Right renal cortex interstitium (tissue), 3 donors: ENCODE measurements around the gene CNDP2. TPM values are rescaled to one million over a fixed set of nuclear protein-coding genes. Genes with fewer than 3 reads are reported as not detected.

Experiments
- DNase-seq, 3 donors: peaks; one replicate each; pipeline ENCODE4 v3.0.0-alpha.2; 2013; ENCODE audit warnings: low read depth in 3 of 3, low spot score in 2 of 3
- polyA plus RNA-seq, 3 donors: library from polyadenylated mRNA; unstranded; fragments of 120-200 nt; gene quantifications; one replicate each; pipeline ENCODE4 v1.2.1, GENCODE V29; 2013; ENCODE audit not compliant: insufficient read length in 3 of 3

The CNDP2 gene
- polyA plus RNA-seq, result 100 to 1,000 TPM; 257 to 308 (median 263) TPM

DNA sequence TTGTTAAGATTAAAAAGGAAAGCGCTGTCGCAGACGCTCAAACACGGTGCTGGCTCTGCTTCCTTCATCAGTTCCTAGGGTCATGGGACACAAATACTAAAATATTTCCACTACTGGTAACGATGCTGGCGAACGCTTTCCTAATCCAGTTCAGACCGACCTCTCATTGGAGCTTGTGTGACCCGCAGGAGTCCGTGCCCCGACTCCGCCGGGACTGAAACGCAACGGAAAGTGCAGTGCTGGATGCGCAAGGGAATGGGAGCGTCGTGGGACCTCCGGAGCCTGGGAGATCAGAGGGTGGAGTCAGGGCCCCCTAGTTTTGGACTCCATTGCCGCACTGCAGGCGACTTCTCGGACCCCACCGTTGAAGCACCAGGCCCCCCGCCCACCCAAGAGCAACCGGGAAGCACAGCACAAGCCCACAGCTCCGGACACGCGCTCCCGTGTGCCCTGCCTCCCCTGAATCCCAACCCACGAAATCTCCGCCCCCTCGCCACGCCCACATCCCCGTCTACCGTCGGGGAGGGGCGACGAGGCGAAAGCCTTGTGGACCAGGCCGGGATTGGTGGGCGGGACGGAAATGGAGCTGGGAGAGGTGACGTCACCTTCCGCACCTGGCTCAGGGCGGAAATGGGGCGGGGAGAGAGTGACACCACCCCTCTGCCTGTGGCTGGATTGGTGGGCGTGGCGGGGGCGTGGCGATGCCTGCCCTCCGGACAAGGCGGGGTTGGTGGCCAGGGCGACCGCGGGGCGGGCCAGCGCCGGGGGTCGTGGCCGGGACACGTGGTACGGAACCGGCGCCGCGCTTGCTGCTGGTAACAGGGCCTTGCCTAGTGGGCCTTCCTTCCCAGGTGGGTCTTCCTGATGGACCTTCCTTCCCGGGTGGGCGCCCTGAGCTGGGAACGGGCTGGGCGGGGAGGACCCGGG lies at the start of gene CNDP2:
CNDP2 (plus strand) TSS at position 783 of the 927 bp plus-strand sequence. CDS start 3,611 bp downstream, outside the sequence.
- DNase-seq, result peak; percentile 95 to 99 (median 98)

DNA sequence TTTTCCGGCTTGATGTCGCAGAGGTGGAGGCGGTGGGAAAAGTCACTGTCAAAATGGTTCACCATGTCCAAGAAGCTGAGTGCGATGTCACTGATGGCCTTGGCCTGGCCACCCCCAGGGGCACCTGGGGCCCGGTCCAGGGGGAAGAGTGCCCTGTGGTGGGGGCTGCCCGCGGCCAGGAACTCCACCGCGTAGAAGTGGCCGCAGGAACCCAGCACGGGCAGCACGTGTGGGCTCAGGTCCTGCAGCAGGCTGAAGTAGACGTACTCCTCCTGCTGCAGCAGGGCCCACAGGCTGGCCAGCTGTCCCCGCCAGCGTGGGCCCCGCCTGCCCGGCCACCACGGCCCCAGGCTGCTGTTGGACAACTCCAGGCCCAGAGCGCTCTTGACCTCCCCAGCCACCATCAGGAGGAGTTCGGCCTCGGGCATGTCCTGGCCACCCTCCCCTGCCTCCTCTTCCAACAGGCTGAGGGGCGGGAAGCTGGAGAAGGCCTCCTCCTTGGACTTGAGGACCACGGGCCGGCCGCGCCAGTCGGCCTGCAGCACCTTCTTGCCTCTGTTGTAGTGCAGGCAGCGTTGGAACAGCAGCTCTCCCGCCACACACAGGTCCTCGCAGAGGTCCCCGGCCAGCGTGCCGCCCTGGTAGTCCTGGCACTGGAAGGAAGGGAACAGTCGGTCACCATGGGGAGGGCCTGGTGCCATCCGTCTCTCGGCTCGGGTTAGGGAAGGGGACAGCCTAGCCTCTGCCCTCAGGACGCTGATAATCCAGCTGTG lies 49.3 kb upstream of the CNDP2 start:
- DNase-seq, result no peak

DNA sequence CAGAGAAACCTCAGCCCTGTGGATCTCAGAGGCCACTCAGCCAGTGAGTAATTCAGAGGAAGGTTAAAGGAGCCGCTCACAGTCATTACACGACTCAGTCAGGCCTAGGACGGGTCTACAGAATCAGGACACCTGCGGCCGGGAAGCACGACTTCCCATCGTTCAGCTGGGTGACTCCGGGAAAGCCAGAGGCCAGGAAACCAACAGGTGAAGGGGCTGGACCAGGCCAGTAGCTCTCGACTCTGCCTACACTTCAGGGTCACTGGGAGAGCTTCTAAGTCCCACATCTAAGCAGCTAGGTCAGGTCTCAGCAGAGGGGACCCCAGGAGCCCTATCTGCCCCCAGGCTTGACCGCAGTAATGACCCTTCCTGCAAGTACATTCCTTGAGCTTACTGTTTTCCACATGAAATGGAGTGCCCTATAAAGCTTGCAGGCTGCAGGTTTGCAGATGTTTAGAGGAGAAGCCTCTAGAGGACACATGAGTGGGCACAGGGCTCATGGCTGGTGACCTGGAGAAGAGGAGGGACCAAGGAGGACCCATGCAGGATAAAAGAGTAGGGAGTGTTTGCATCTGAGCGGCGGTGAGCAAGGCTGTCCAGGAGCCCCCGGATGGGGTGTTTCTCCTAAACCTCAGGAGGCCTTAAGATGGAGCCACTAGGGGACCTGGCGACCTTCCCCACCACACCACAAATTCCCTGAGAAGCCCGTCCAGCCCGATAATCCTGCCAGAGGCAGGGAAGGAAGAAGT lies 48.6 kb upstream of the CNDP2 start:
- no peak for DNase-seq

DNA sequence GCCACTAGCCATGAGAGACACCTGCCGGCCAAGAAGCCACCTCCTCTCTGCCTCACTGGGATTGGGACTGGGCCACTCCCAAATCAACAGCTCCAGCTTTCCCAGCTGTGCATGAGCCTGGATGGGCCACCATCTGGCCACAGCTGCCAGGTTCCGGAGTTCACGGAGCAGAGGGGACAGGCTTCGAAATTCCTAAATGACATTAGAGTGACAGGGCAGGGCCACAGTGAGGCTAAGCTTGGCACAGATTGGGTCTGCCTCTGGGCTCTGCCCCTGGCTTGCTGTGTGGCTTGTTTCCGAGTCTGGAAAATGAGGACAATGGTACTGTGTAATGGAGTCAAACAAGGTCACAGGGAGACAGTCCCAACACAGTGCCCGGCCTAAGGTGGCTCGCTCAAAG lies 45.5 kb upstream of the CNDP2 start:
- DNase-seq, result no peak

DNA sequence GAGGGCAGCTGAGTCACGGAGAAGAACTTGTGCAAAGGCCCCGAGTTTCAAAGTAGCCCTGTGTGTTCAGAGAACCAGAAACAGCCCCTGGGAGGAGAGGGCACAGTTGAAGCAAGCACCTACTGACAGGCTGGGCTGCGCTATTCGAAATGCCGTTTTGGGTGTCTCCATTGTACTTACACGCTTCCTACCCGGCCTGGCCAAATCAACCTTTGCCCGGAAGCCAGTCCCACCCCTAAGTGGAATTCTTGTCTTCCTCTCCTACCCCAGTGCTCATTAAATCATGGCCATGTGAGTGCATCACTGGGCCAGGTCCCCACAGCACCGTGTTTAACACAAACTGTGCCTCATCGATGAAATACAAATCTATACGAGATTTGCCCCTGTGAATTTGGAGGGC lies 45.0 kb upstream of the CNDP2 start:
- DNase-seq, result no peak

DNA sequence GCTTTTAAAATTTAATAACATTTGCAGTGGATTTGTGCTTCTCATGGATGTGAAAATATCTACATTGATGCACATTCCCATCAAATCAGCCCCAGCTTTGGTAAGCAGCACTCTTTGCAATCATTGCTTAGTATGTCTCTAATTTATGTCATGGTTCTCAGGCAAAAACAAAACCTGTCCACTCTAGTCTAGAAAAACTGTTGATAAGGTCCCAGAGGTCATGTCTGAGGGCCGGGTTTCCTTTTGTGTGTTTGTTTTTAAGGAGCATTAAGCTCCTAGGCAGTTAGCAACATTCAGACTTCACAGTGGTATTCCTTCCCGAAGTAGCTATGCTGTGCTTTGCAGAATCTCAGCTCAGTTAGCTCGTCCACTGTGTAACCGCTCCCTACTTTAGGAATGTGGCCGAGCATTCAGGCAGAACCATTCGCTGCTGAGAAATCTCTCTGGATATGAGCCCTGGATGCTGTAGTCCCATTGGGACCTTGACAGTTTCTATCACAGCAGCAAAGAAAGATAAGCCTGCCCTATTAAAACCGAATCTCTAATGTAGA lies 43.1 kb upstream of the CNDP2 start:
- no peak for DNase-seq

DNA sequence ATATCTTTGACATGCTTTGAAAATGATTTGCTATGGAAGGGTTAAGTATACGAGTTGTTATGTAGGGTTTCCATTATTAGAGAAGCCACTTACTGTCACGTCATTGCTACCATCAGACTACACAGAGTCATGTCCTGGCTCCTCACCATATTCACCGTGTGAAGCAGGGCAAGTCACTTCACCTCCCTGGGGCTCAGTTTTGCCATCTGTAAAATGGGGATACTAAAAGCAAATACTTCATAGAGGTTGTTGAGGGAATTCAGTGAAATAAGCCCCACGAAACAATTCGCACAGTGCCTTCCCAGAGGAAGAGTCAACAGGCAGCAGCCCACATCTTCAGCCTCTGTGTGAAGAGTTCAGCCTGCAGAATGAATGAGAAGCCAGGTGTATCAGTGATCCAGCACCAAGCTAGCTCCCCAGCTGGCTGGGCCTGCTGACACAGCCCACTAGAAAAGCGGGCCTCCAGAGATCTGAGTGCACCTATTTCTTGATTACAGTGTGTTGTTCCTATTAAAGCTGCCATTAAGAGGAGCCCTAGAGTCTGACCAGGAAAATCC lies 42.4 kb upstream of the CNDP2 start:
- no peak for DNase-seq

DNA sequence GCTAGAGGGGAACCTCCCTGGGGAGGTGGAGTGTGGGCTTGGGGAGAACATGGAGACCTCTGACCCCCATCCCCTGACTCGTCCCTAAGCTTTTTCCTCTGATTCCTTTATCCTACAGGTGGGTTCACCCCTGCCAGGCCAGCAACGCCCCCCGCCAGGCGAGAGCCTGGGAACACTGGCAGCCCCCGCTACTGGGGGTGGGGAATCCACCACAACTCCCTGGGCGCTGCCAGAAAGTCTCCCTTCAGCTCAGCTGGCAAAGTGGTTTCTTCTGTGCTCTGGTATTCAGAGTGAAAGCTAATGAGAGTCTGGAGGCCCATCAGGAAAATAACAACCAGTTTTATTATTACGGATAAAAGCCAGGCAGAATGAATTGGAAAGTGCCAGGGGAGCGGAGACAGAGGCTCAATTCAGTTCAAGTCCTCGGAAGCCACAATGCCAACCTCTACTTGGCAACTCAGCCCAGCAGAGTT lies 41.8 kb upstream of the CNDP2 start:
- no peak for DNase-seq

DNA sequence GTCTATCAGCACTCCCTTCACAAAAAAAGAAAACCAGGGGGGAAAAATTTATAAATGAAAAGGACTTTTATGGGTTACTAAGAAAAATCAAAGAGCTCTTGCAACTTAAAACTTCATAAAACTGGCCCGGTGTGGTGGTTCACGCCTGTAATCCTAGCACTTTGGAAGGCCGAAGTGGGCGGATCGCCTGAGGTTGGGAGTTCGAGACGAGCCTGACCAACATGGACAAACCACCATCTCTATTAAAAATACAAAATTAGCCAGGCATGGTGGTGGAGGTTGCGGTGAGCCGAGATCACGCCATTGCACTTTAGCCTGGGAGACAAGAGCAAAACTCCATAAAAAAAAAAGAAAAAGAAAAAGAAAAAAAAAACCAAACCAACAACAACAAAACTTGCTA lies 40.8 kb upstream of the CNDP2 start:
- DNase-seq, result no peak

DNA sequence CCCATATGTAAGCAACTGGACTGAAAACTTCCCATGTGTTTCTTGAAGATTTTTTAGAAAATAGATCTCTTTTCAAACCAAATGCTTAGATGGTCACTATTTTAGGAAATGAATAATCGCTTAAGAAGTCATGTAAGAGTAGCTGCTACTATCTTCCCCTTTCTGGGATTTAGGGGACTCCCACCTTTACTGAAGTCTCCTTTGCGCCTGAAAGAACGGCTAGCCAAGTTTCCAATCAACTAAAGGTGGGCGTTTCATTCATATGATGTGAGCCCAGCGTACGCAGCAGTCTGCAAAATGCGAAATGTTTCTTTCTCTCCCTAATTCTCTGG lies 40.2 kb upstream of the CNDP2 start:
- no peak for DNase-seq

DNA sequence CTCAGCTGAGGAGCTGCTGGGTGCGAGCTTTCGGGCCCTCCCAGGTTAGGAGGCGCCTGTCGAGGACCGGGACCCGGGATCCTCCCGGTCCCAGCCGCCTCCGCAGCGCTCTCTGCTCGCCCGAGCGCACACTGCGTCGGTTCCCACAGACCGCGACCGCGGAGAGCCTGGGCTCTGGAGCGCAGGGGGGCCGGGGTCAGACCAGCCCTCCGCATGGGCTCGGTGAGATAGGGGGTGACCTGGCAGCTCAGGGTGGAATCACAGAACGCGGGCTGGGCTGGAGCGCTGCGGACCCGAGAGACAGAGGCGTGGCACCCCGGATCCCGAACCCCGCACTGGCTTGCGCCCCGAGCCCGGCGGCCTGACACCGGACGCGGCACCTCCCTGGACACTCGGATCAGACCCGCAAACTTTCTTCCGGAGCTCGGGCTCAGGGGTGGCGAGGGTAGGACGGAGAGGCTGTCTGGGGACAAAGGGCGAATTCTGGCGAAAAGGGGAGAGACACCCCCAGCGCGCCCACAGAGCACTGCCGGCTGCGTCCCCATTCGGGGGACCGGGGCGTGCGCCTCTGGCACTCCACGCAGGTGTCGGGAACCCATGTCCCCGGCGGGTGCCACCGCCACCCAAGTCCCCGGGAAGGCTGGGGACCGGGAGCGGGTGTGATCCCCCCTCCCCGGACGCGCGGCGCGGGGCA lies 39.7 kb upstream of the CNDP2 start:
- no peak for DNase-seq

DNA sequence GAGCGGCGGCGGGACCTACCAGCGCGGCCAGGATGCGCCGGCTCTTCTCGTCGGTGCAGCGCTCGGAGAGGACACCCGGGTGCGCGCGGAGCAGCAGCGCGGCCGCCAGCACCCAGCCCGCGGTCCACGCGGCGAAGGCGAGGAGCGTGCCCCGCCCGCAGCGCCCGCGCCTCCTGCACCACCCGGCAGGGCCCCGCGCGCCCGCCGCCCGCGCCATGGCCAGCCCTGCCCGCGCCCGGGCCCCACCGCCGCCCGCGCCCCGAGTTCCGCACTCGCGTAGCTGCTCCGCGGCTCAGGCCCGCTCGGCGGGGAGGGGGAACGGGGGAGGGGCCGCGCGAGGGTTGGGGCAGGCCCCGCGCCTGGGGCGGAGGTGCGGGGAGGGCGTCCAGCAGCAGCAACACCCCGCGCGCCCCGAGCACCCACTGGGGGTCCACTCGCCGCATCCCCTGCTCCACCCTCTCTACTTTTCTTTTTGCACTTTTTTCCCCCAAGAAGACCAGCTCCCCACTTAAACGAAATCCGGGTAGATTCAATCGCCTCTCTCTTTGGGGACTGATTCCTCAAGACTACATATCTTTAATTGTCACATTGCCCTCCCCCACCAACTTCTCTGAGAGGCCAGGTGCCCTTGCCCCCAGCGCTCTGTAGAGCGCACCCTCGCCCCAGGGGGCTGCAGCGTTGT lies 39.0 kb upstream of the CNDP2 start, which contains the start of gene DIPK1C:
DIPK1C (minus strand) TSS at position 266 of the 682 bp plus-strand sequence; CDS start at position 217, 49 bp downstream.
- DNase-seq, result no peak

DNA sequence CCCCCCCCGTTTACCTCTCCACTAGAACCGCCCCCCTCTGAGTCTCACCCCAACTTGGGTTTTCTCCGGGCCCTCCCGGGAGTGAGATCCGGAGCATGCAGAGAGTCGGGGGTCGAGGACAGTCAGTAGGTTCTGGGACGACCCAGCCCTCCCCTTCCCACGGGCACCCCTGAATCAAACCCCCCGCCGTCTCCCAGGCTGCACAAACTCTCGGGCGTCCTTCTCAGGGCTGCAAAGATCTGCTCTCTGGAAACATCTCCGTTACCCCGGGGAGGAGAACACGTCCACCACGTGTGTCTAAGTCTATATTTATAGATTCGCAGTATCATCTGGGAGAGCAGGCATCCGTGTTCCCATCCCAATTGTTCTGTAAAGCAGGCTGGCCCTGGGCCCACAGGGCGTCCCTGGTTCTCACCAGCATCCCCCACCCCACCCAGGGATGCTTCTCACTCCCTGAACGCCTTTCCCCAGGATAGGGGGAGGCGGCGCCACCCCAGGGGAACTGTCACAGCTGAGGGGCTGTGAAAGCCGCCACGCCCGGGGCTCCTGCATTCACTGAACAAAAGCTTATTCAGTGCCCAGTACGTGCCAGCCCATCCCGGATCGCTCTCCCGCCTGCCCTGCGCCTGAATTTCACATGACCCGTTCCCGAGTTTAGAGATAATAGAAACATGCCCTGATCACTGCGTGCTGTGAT lies 38.3 kb upstream of the CNDP2 start:
- DNase-seq, result no peak

DNA sequence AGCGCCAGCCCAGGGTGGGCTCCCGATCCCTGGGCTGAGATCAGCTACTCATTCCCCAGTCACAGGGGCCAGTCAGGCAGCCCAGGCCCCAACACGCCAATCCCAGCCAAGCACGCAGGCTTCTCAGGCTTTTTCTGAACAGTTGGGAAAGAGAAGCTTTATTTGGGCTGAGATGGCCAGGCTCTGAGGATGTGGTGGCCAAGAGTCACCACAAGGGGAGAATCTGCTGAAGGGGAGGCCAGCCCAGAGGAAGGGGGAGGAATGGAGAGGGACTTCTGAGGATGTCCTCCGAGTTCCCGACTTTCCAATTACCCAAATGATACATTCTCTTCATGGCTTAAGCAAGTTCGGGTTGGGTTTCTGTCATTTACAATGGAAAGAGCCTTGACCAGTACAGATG lies 36.3 kb upstream of the CNDP2 start:
- DNase-seq, result no peak

DNA sequence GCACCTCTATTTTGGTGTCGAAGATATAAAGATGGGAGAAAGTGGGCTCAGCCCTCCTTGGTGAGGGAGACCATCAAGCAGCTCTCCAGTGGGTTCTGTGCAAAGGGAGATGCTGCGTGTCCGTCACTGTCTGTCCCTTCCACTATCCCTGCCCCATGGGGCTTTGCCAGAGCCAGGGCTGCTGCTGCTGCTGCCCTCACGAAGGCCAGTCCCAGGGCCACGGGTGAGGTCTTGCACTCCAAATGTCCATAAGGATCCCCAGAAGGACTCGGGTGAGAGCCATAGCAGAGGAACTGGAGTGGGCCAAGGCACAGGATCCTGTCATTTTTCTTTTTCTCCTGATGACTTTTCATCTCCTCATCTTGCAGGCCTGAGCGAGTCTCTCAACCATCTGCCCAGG lies 35.3 kb upstream of the CNDP2 start:
- DNase-seq, result no peak

DNA sequence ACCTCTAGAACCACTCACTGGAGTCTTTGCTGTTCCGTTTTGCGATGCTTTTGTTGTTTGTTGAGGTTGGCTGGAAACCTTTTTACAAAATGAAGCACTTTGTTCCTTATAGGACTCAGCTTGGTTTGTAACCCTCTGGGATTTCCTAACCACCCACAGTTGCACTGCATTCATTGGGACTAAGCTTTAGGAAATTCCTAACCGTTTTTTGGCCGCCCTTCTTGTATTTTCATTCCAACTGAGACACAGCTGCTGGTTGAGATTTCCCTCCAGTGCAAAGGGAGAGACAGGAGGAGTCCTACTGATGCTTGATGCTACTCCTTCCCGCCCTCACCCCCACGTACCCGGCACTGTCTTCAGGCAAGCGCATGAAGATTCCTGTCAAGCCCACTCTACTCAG lies 32.9 kb upstream of the CNDP2 start:
- no peak for DNase-seq

DNA sequence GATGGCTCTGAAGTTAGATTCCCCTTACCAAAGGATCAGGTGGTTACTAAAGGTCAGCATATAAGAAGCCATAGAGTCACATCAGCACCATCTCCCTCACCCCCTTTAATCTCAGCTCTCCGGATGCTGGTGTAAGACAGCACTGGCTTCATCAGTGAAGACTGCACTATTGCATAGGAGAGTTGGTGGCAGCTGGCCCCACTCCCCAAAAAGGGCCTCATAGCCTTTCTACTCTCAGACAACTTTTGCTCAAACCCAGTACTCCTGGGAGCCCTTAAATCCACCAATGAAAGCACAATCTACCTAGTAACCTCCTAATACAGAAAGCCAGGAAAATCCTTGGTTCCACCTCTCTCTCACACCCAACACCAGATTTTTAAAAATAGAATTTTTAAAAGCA lies 32.2 kb upstream of the CNDP2 start:
- DNase-seq, result no peak

DNA sequence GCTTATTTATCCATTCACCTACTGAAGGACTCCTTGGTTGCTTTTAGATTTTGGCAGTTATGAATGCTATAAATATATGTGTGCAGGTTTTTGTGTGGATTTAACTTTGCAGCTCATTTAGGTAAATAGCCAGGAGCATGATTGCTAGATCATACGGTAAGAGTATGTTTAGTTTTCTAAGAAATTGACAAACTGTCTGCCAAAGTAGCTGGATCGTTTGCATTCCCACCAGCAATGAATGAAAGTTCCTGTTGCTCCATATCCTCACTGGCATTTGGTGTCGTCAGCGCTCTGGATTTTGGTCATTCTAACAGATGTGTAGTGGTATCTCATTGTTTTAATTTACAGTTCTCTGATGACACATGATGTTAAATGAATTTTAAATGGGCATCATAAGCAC lies 30.4 kb upstream of the CNDP2 start:
- no peak for DNase-seq
